HG03103 (cell line): ENCODE data around the gene ELL.
"Not testable (repeated sequence)": the region's sequence is repeated elsewhere in the genome, so short reads cannot be mapped to it uniquely, and the experiment has no call there.

Experiments used
- ATAC-seq: cut with Tn5 transposase; IDR thresholded peaks from one replicate; pipeline ENCODE4 v1.9.1; 2021; ENCODE audit warnings: low read depth; ENCODE audit not compliant: unreplicated experiment

The ELL gene

DNA sequence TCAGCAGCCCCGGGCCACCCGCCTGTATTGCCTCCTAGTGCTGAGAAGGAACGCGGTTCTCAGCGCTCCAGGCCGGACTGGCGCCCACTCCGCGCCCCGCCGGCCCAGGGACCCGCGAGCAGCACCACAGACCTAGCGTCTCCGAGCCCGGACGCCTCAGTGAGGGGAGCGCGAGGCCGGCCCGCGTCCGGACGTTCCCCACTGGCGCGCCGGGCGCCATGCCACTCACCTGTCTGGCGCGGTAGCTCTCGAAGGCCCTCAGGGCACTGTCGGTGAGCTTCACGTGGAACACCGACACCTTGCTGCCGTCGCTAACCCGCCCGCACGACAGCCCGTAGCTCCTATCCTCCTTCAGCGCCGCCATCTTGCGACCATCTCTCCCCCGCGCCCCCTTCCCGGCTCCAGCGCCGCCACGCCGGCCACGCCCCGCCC, at the start of gene ELL:
Gene ELL, minus strand, starts transcription at position 379 of the 432 bp plus-strand sequence. Its CDS starts 15 bp downstream, at position 364.
- peak; percentile 6 for ATAC-seq

- no peak for ATAC-seq
These were observed 46.5 kb upstream of the ELL start for GRCh38 chr19:18568367-18568766.

DNA sequence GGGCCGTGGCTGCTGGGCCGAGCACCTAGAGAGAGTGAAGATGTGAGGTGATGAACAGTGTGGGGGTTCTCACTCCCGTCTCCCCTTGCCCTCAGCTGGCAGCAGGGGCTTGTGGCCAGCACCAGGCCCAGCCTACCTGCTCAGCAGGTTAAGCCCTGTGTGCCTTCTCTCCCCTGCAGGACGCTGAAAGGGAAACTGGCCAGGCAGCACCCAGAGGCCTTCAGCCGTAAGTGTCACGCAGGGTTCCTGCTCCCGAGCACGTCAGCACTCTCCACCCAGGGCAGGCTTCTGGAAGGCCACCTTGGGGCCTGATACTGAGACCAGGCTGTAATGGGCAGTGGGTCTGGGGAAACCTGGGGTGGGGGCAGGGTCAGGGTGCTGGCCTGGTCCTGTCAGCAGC, 45.1 kb upstream of the ELL start:
- no peak for ATAC-seq

GRCh38 chr19:18562086-18562485, 40.2 kb upstream of the ELL start:
- ATAC-seq: no peak

- ATAC-seq: no peak
These were observed 37.8 kb upstream of the ELL start for GRCh38 chr19:18559685-18560084.

- no peak for ATAC-seq
These were observed 36.7 kb upstream of the ELL start for GRCh38 chr19:18558604-18559003.

DNA sequence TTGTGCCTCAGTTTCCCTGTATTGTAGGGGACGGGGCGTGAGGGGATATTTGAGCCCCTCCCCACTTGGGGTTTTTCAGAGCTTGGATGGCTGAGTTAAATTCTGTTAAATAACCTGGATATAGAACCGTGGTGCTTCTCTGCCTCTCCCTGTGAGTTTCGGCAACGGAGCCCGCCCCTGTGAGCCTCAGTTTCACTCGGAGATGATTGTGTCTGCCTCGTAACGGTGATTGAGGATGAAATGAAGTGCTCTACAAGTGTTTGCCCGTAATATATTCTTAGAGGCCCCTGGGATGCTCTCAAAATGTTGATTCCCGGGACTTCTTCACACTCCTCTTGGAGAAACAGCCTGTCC, 36.3 kb upstream of the ELL start:
- no peak for ATAC-seq

DNA sequence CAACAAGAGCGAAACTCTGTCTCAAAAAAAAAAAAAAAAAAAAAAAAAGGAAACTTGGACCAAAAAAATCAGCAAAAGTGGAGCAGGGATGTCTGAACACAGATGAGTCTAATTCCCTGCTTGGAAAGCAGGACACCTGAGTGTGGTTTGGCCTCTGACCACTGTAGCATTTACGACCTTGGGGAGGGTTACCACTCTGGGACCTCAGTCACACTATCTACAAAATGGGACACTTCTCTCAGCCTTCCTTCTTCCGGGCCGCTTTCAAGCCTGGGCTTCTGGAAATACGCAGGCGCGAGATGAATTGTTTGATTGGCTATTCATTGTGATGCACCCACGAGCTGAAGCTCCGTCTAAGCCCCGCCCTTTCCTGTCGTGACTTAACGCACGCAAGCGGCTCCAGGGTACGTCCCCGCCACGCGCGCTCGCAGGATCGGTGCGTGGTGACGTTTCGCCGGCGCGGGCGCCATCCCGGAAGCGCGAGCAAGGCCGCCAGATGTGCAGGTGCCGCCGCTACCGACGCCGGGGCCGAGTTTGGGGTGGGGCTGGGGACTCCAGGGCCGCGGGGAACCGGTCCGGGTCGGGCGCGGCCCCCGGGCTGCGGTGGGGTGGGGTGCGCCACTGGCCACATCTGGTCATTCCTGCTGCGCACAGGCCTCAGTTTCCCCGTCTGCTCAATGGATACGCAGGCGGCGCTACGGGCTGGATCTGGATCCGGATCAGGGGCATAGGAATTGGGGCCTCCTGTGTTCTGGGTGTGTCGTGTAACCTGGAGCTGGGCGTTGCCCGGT, 35.7 kb upstream of the ELL start, which contains the start of gene KXD1:
Gene KXD1, plus strand, starts transcription at position 460 of the 791 bp plus-strand sequence. CDS start 4,187 bp downstream, outside the sequence.
- ATAC-seq: no peak

DNA sequence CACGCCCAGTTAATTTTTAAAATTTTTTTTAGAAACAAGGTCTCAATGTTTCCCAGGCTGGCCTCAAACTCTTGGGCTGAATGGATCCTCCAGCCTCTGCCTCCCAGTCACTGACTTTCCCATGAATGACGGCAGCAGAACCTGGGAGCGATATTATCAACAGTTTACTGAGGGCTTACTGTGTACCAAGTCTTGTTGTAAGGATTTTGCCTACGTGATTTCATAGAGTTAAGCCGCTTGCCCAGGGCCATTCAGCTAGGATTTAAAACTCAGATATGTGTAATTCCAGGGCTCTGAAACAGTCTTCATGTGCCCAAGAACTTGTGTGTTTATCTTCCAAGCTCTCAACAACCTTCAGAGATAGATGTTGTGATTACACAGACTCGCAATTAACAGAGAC, 29.8 kb upstream of the ELL start:
- ATAC-seq: no peak

DNA sequence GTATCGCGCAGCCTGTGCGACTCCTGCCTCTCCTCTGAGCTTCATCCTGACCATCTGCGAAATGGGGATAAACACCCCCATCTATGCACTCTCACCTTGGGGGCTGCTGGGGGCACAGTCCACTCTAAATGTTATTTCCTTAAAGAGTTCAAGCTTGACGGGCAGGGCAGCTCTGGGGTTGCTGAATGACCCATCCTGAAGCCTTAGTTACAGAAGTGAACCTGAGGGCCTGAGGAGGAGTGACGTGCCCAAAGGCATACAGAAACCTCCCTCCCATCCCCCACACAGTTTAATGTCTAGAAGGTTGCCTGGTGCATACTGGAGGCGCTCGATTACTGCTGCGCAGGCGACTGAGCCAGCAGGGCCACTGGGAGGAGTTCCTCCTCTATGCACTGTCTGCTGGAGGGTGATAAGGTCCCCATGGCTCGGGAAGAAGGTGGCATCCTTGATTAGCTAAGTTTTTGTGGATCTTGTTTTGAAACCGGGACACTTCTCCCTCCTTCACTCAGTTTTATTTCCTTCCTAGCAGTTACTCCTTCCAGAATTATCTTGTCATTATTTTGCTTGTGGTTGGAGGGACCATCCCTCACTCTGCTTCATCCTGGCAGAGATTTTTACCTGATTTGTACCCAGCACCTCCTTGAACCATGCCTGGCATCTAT, 22.1 kb upstream of the ELL start:
- ATAC-seq: peak; percentile 67

- peak; percentile 85 for ATAC-seq
These were observed 21.3 kb upstream of the ELL start, which contains the start of gene FKBP8 for GRCh38 chr19:18542941-18543813. TSS of gene FKBP8 (minus strand) at chr19:18543573. CDS start at chr19:18541970, 1,603 bp downstream.

DNA sequence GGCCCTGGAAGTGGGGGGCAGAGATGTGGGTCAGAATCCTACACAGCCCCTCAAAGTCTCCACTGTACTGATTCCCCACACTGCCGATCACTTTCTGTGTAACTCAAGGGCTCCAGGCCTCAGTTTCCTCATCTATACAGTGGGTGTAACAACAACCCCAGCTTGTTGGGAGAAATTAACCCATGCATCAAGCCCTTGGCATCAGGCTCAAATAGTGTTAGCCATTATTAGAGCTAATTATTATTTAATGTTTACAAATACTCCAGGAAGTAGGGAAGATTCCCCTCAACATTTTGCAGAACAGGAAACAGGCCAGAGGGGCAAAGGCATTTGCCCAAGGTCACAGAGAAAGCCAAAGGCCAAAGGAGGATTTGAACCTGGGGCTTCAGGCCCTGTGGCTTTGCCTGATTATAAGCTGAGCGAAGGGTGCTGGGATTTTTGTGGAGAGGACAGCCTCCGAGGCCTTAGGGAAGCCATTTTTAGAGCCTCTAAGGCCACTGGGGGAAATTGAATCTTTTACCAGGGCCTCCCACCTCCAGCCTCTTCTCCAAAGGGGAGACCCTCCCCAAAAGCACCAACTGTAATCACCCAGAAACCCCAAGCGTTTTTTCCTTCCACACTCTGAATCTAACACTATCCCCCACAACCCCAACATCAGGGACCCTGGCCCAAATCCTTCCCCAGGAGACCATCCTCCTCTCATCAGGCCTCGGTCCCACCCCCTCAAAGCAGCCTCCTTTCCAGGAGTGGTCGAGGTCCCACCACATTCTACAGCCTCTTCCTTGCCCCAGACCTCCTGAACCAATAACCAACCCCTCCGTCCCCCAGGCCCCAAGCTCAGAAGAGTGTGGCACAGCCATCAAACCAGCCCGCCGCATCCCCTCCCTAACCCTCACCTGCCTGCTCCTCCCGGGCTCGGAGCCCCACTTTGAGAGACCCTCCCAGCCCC, 20.4 kb upstream of the ELL start:
- no peak for ATAC-seq

GRCh38 chr19:18541258-18541991, 19.6 kb upstream of the ELL start:
- ATAC-seq: no peak

GRCh38 chr19:18540200-18540599, 18.3 kb upstream of the ELL start:
- not testable (repeated sequence) for ATAC-seq

- ATAC-seq: no peak
These were observed 17.5 kb upstream of the ELL start for GRCh38 chr19:18539372-18539771.

- ATAC-seq: no peak
These were observed 16.2 kb upstream of the ELL start for GRCh38 chr19:18538115-18538514.

GRCh38 chr19:18537431-18537830, 15.6 kb upstream of the ELL start:
- ATAC-seq: no peak

GRCh38 chr19:18536475-18536874, 14.6 kb upstream of the ELL start:
- no peak for ATAC-seq

GRCh38 chr19:18533058-18533457, 11.2 kb upstream of the ELL start:
- ATAC-seq: no peak
